ENCODE data around the gene UBR2.
"Not testable (repeated sequence)": the region's sequence is repeated elsewhere in the genome, so short reads cannot be mapped to it uniquely, and the experiment has no call there.

The UBR2 gene

GRCh38 chr6:42618686-42619085 is 54.9 kb downstream of the UBR2 start:
- DNase-seq: no peak

GRCh38 chr6:42619963-42620362 is 56.1 kb downstream of the UBR2 start:
- no peak for DNase-seq

- DNase-seq: no peak
These were observed 60.8 kb downstream of the UBR2 start for GRCh38 chr6:42624601-42625000.

DNA sequence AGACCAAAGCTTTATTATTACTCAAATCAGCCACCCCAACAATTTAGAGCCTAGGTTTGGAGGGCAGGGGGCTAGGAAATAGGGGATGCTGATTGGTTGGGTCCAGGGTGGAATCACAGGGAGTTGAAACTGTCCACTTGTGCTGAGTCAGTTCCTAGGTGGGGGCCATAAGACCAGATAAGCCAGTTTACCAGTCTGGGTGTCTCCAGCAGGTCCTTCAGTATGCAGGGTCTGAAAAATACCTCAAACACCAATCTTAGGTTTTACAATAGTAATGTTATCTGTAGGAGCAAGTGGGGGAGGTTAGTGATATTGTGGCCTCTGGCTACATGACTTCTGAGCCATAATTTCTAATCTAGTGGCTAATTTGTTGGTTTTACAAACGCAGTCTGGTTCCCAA is 63.2 kb downstream of the UBR2 start:
- no peak for DNase-seq

GRCh38 chr6:42627674-42628073 is 63.8 kb downstream of the UBR2 start:
- DNase-seq: no peak

DNA sequence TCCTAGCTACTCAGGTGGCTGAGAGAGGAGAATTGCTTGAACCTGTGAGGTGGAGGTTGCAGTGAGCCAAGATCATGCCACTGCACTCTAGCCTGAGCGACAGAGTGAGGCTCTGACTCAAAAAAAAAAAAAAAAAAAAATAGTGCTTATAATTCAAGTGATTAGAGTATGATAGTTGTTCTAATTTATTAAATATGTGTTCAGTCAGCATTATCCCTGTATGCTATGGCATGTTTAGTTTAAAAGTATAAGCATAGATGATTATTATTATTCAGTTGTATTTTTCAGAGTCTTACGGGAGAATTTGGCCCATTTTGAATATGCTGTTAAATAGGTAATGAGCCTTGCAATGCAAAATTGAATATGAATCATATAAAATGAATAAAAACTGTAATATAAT is 64.8 kb downstream of the UBR2 start:
- no peak for DNase-seq

- no peak for DNase-seq
These were observed 66.0 kb downstream of the UBR2 start for GRCh38 chr6:42629845-42630244.

- no peak for DNase-seq
These were observed 73.9 kb downstream of the UBR2 start for GRCh38 chr6:42637681-42638080.

DNA sequence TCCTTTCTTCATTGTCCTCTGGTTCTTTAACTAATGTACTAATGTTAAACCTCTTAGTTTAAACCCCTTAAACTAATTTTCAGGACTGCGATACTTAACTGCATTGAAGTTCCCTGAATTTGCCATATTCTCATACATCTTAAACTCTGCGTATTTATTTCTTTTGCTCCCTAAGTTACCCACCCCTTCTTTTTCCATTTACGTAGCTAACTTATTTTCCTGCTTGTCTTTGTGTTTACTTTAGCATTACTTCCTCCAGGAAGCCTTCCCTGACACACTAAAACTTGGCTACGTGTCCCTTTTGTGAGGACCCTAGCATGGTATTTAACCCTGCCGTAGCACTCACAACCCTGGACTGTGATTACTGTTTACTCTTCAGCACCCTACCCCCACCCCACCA is 79.0 kb downstream of the UBR2 start:
- DNase-seq: no peak

DNA sequence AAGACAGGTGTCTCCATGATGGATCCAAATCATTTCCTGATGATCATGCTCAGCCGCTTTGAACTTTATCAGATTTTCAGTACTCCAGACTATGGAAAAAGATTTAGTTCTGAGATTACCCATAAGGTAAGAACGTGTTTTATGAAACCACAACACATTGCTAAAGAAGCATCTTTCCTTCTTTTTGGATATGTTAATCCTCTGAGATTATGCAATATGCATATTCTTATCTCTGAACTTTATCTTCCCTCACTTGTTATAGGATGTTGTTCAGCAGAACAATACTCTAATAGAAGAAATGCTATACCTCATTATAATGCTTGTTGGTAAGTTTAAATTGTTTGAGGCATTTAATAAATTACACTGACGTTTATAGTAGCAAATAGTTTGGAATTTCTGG is 80.4 kb downstream of the UBR2 start:
- DNase-seq: no peak

DNA sequence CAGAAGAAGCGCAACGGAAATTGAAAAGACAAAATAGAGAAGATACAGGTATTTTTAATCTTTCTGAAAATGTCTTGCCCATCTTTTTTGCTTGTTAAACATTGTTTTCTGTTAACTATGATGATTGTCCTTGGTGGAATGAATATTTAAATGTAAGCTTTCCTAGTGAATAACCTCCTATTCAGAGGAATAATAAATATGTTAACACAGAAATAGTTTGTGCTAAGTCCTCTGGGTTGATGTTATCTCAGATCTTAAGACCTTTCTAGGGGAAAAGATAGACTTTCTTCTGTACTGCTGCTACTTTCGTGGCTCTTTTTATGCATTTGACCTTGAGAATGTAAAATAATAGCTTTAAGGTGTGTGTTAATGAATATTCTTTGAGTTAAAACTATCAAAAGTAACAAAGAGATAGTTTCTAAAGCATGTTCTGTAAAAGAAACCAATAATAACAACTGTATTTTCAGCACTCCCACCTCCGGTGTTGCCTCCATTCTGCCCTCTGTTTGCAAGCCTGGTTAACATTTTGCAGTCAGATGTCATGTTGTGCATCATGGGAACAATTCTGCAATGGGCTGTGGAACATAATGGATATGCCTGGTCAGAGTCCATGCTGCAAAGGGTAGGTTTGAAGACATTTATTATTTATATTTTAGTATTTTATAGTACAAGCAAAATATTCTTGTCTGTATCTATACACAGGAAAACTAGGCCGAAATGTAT is 88.4 kb downstream of the UBR2 start:
- no peak for DNase-seq

DNA sequence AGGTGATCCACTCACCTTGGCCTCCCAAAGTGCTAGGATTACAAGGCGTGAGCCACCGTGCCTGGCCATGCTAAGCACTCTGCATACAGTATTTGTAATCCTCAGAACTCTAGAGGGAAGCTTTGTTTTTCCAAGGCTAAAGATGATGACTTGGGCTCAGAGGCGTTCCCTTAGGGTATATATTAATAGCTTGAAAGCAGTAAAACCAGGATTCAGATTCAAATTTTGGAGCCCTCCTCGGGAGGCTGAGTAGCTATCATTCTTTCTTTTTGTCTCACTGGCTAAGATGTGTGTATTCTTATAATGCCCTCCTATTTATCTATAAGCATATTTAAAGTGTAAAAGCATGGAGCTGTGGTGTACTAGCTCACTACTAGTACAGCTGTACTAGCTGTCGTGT is 90.0 kb downstream of the UBR2 start:
- DNase-seq: no peak

GRCh38 chr6:42659806-42660205 is 96.0 kb downstream of the UBR2 start:
- DNase-seq: no peak

DNA sequence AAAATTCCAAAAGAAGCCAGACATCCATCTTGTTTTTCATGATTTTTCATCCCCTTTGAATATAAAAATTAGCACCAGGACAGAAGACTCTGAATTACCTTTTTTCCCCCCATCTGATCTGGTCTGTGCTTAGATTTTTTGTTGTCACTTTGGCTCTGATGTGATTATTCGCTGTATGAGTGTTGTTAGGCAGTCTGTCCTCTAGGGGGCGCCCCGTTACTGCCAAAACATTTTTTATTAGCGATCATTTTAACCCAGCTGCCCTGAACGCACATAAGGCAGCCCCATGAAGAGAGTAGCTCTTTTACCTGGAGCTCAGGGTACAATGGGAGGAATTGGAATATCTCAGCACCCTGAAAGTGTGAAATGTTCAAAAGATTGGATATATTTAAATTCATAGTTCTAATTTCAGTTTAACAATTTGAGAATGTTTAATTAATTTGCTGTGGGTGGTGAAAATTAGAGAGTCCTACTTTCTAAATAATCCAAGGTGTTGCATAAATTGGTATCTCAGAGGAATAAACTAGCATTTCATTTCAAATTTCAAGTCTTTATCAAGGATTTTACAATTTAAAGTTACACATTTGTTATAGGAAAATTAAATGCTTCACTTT is 97.8 kb downstream of the UBR2 start:
- peak; percentile 55 to 79 (median 72) for DNase-seq

DNA sequence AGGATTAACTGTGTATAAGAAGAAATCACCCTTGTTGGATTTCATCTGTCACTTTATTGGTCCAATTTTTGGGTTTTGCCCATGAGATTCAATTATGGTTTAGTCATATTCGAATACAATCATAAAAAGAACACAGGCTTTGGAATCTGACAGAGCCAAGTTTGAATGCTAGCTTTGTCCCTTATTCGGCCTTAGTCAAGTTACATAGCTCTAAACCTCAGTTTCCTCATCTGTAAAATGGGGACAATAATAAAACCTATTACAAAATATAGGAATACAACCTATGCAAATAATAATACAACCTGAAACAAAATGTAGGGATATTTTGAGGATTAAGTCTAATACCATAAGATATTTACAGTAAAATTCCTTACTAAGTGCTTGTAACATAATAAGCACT is 100.9 kb downstream of the UBR2 start:
- no peak for DNase-seq

DNA sequence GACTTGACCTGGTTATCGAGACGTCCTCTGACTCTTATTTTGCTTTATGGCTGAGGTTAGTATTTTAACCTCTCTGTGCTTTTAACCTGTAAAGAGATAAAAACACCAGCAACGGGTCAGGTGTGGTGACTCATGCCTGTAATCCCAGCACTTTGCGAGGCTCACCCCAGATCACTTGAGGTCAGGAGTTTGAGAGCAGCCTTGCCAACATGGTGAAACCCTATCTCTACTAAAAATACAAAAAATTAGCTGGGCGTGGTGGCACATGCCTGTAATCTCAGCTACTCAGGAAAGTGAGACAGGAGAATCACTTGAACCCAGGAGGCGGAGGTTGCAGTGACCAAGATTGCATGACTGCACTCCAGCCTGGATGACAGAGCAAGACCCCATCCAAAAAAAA is 110.5 kb downstream of the UBR2 start:
- DNase-seq: not testable (repeated sequence)

GRCh38 chr6:42674780-42675179 is 111.0 kb downstream of the UBR2 start:
- DNase-seq: no peak

- DNase-seq: no peak
These were observed 115.5 kb downstream of the UBR2 start for GRCh38 chr6:42679358-42679757.

- DNase-seq: no peak
These were observed 124.5 kb downstream of the UBR2 start for GRCh38 chr6:42688281-42688680.

- DNase-seq: no peak
These were observed 125.5 kb downstream of the UBR2 start for GRCh38 chr6:42689371-42689770.

- DNase-seq: no peak
These were observed 126.4 kb downstream of the UBR2 start for GRCh38 chr6:42690151-42690702.

DNA sequence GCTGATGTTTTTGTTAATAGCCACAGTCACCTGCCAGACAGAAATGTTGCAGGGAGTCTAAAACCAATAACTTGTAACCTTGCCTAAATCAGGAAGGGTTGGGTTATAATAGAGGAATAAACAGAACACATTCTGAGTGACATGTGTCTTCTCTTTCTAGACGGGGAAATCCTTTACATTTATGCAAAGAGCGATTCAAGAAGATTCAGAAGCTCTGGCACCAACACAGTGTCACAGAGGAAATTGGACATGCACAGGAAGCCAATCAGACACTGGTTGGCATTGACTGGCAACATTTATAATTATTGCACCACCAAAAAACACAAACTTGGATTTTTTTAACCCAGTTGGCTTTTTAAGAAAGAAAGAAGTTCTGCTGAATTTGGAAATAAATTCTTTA is 127.0 kb downstream of the UBR2 start:
- no peak for DNase-seq

DNA sequence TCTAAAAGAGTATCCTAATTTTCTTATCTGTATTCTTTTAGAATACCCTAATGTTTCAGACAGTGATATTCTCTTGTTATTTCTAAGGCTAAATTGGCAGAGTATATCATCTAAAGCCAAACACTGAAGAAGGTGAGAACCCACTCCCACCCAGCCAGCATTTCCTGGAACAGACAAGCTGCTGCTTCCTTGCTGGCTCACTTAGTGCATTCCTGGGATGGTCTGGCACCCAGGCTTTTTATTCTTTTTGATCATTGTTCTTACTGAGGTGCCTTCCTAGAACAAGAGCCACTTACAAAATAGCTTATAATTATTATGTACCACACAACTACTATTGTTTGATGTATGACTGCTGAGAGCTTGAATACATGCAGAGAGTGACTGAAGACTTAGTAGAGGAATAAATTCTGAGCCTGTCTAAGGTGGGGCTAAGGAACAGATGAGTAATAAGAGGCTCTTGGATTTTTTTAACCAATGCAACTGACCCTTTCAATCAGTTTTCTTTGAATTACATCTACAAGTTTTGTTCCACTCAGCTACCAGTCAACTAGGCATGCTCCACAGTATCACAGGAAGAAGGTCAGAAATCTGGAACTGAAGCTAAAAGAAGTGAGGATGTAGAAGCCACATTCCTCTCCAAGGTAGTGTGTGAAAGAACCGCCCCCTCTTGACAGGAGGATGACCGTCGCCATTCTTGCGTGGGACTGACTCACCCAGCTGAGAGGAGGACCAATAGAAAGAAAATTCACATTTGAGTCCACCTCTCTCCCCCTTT is 128.5 kb downstream of the UBR2 start:
- no peak for DNase-seq

Measured in activated naive CD4-positive, alpha-beta T cell (primary cell).